HepG2 (cell line): ENCODE results near the gene TRANK1. TPM values are rescaled to one million over a fixed set of nuclear protein-coding genes. Genes with fewer than 3 reads are reported as not detected.

Experiments
- ATAC-seq: fragments of 200-7000 bp; cut with Tn5 transposase; 3 replicates; pipeline ENCODE4 v1.9.1; 2020; ENCODE audit warnings: mild to moderate bottlenecking, moderate library complexity
- BruUV-seq: library from RNA; stranded (reverse); fragments of 400-500 nt; replicated peaks from 2 replicates; lab custom pipeline; 2021; lab: Mats Ljungman, UMichigan
- CTCF ChIA-PET: fragments of 300-600 bp; formaldehyde crosslinking; extraction: SDS; loops from one replicate; lab custom pipeline; 2021; ENCODE audit warnings: low total read pairs, inconsistent platforms, low intra/inter-chr PET ratio; lab: Yijun Ruan, JAX
- POLR2A ChIA-PET: fragments of 350-600 bp; sonication (Branson Sonifier 250); formaldehyde crosslinking; loops from one replicate; lab custom pipeline; 2020; ENCODE audit warnings: antibody characterized with exemption, inconsistent platforms; lab: Yijun Ruan, JAX
- DNase-seq: peaks from one replicate; pipeline ENCODE4 v3.0.0-alpha.2; 2015; ENCODE audit warnings: low spot score
- FAIRE-seq: peaks from 3 replicates; lab custom pipeline; 2011; peaks lifted over from hg19 to GRCh38; lab: Jason Lieb, UNC
- H2AFZ ChIP-seq: one replicate; pipeline ENCODE4 v1.6.1; 2011; ENCODE audit warnings: low read length, inconsistent platforms
- H3K27ac ChIP-seq: fragments of 300-600 bp; 3 replicates; pipeline ENCODE4 v1.8.0; 2011; ENCODE audit warnings: mixed run types, mild to moderate bottlenecking, mixed read lengths, low read length, inconsistent platforms; ENCODE audit not compliant: insufficient read depth; ENCODE audit errors: extremely low read length
- H3K27me3 ChIP-seq, 2 experiments: fragments of 200-600 bp in 1 of 2; 2 replicates in 1 of 2; 3 replicates in 1 of 2; pipeline versions ENCODE4 v1.6.0 to v1.8.0; 2011; ENCODE audit warnings: low read length in 2 of 2, mild to moderate bottlenecking in 2 of 2, moderate library complexity in 2 of 2, inconsistent platforms in 1 of 2; ENCODE audit not compliant: insufficient read depth in 2 of 2, control insufficient read depth in 1 of 2
- H3K36me3 ChIP-seq, 2 experiments: fragments of 200-600 bp in 1 of 2; replicated peaks in 1 of 2; 2 replicates in 1 of 2; 3 replicates in 1 of 2; pipeline versions ENCODE4 v1.5.1 to v1.8.0; 2011; ENCODE audit warnings: low read length in 2 of 2, inconsistent platforms in 1 of 2; ENCODE audit not compliant: insufficient read depth in 2 of 2, control insufficient read depth in 1 of 2
- H3K4me1 ChIP-seq: 2 replicates; pipeline ENCODE4 v1.5.1; 2012; ENCODE audit warnings: low read length, inconsistent platforms; ENCODE audit not compliant: insufficient read depth
- H3K4me2 ChIP-seq: 2 replicates; pipeline ENCODE4 v1.6.0; 2011; ENCODE audit warnings: low read depth, low read length, inconsistent platforms
- H3K4me3 ChIP-seq, 3 experiments: fragments of 200-600 bp in 1 of 3; sonication (generic), shearing (Covaris generic) in 1 of 3; replicated peaks in 1 of 3; 2 replicates each; pipeline ENCODE4 v1.5.1; 2011 to 2016; ENCODE audit warnings: low read length in 3 of 3, inconsistent platforms in 2 of 3, low read depth in 2 of 3, mild to moderate bottlenecking in 2 of 3, control low read depth in 1 of 3, mixed read lengths in 1 of 3; ENCODE audit not compliant: insufficient read depth in 1 of 3
- H3K79me2 ChIP-seq: one replicate; pipeline ENCODE4 v1.6.1; 2011; ENCODE audit warnings: low read length, inconsistent platforms; ENCODE audit not compliant: insufficient read depth
- H3K9ac ChIP-seq: 2 replicates; pipeline ENCODE4 v1.6.0; 2011; ENCODE audit warnings: mild to moderate bottlenecking, low read depth, low read length, inconsistent platforms; ENCODE audit not compliant: insufficient read depth
- H3K9me3 ChIP-seq: 2 replicates; pipeline ENCODE4 v1.5.1; 2012; ENCODE audit warnings: mild to moderate bottlenecking, low read length
- H4K20me1 ChIP-seq: 2 replicates; pipeline ENCODE4 v1.6.0; 2011; ENCODE audit warnings: inconsistent platforms, mild to moderate bottlenecking, low read length, moderate library complexity; ENCODE audit not compliant: insufficient read depth
- MAF1 ChIP-seq: sonication (generic); formaldehyde crosslinking; IDR thresholded peaks from 2 replicates; pipeline ENCODE4 v1.5.0; 2020; ENCODE audit warnings: missing genetic modification reagents, borderline replicate concordance
- SUZ12 ChIP-seq: fragments of 150-350 bp; IDR thresholded peaks from 2 replicates; pipeline ENCODE4 v1.6.1; 2014; ENCODE audit warnings: low read depth, low read length
- U2AF1 ChIP-seq: fragments of 200-400 bp; formaldehyde crosslinking; optimal IDR thresholded peaks from 2 replicates; pipeline ENCODE3; 2017; ENCODE audit warnings: mild to moderate bottlenecking, low read depth, low read length
- ZMYM2 ChIP-seq: sonication (generic); formaldehyde crosslinking; IDR thresholded peaks from 2 replicates; pipeline ENCODE4 v1.8.0; 2022; ENCODE audit warnings: mild to moderate bottlenecking, missing genetic modification reagents
- ZNF547 ChIP-seq: sonication (generic); formaldehyde crosslinking; IDR thresholded peaks from 2 replicates; pipeline ENCODE4 v1.5.1; 2020; ENCODE audit warnings: mild to moderate bottlenecking, missing genetic modification reagents
- ZNF768 ChIP-seq: sonication (generic); formaldehyde crosslinking; IDR thresholded peaks from 2 replicates; pipeline ENCODE4 v1.4.0; 2020; ENCODE audit warnings: missing genetic modification reagents
- in situ Hi-C: cut with HindIII; loops from 2 replicates; pipeline ENCODE4 v1.10.0; 2017; ENCODE audit warnings: low pct_unique_long_range_greater_than_20kb; ENCODE audit not compliant: extremely low pct_ligation_motif_present
- intact Hi-C: fragments of 100-400 bp; cut with micrococcal nuclease; formaldehyde crosslinking; loops from one replicate; pipeline ENCODE4 v1.10.0; 2022; ENCODE audit not compliant: unreplicated experiment
- polyA plus RNA-seq, 8 experiments: library from polyadenylated mRNA; depleted of rRNA in 3 of 8; stranded (reverse) in 7 of 8; unstranded in 1 of 8; fragments of >200 nt; fragmentation: Illumina TruSeq in 4 of 8; extraction: Trizol in 4 of 8; gene quantifications; 2 replicates each; pipeline versions ENCODE4 v1.2.1 to v1.2.3, GENCODE V29; 2011 to 2016; ENCODE audit warnings: low read depth in 4 of 8, missing spikeins in 1 of 8, mixed read lengths in 1 of 8; ENCODE audit not compliant: insufficient read depth in 1 of 8
- total RNA-seq, 5 experiments: library from RNA; depleted of rRNA; stranded (reverse); fragments of >200 nt; fragmentation: Illumina TruSeq; extraction: Trizol; gene quantifications; 2 replicates each; pipeline ENCODE4 v1.2.3, GENCODE V29; 2016; ENCODE audit warnings: low read depth in 1 of 5
- TF ChIP-seq, protein P1 (sequence below): sonication (generic); formaldehyde crosslinking; IDR thresholded peaks from 2 replicates; pipeline ENCODE4 v1.4.0; 2020; ENCODE audit warnings: mild to moderate bottlenecking, missing genetic modification reagents
- TF ChIP-seq, protein P2 (sequence below): sonication (generic); formaldehyde crosslinking; IDR thresholded peaks from 2 replicates; pipeline ENCODE4 v1.5.0; 2020; ENCODE audit warnings: mild to moderate bottlenecking, missing genetic modification reagents
- TF ChIP-seq, protein P3 (sequence below), 2 experiments: sonication (generic) in 1 of 2; formaldehyde crosslinking in 1 of 2; IDR thresholded peaks; 2 replicates each; pipeline versions ENCODE4 v1.5.1 to v1.6.1; 2011 to 2020; ENCODE audit warnings: borderline replicate concordance in 1 of 2, low read depth in 1 of 2, low read length in 1 of 2, mild to moderate bottlenecking in 1 of 2, missing genetic modification reagents in 1 of 2, moderate library complexity in 1 of 2
- TF ChIP-seq, protein P4 (sequence below): sonication (generic); formaldehyde crosslinking; IDR thresholded peaks from 2 replicates; pipeline ENCODE4 v1.4.0; 2020; ENCODE audit warnings: missing genetic modification reagents, mild to moderate bottlenecking, borderline replicate concordance

The TRANK1 gene
- total and polyA plus RNA-seq, 2 of the 13 experiments (the other 11 are each of a cell fraction or from before 2014, with no cell fraction given), result 0.13 to 0.32 TPM

DNA sequence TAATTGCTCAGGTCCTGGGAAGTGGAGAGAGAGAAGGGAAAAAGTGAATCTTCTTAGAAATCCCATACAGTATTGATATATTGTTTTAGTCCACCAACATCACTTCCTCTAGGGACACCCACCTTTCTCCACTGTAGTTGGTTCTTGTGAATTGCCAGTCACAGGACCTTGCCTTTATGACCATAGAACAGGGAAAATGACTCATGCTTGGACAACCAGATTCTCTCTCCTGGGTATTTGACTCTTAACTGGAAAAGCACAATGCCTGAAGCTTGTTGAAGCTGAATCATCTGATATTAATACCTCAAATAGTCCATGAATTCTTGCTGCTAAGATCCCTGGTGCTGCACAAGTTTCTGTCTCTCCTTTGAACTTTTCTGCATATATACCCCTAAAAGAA is 148.0 kb downstream of the TRANK1 start:
- intact Hi-C loops (no loop called here), in situ Hi-C loops (no loop called here)
- FAIRE-seq (no peak), DNase-seq (no peak), ATAC-seq (no peak)
- Histone ChIP-seq H3K27ac (no peak overlapping the region), H3K4me2 (no peak overlapping the region), H3K36me3 (no peaks in the 10 kb centered on the region), H3K9ac (no peak overlapping the region), H2AFZ (no peak overlapping the region), H3K79me2 (no peaks in the 10 kb centered on the region), H3K27me3 (no peaks in the 10 kb centered on the region), H3K4me3 (no peak overlapping the region), H3K4me1 (no peaks in the 10 kb centered on the region), H3K9me3 (no peaks in the 10 kb centered on the region), H4K20me1 (no peaks in the 10 kb centered on the region)
- no TSS peak for BruUV-seq
- POLR2A ChIA-PET, result no interaction called here
- TF ChIP-seq U2AF1, result no peak
- TF ChIP-seq SUZ12, result no peak
- TF ChIP-seq, protein P1, sequence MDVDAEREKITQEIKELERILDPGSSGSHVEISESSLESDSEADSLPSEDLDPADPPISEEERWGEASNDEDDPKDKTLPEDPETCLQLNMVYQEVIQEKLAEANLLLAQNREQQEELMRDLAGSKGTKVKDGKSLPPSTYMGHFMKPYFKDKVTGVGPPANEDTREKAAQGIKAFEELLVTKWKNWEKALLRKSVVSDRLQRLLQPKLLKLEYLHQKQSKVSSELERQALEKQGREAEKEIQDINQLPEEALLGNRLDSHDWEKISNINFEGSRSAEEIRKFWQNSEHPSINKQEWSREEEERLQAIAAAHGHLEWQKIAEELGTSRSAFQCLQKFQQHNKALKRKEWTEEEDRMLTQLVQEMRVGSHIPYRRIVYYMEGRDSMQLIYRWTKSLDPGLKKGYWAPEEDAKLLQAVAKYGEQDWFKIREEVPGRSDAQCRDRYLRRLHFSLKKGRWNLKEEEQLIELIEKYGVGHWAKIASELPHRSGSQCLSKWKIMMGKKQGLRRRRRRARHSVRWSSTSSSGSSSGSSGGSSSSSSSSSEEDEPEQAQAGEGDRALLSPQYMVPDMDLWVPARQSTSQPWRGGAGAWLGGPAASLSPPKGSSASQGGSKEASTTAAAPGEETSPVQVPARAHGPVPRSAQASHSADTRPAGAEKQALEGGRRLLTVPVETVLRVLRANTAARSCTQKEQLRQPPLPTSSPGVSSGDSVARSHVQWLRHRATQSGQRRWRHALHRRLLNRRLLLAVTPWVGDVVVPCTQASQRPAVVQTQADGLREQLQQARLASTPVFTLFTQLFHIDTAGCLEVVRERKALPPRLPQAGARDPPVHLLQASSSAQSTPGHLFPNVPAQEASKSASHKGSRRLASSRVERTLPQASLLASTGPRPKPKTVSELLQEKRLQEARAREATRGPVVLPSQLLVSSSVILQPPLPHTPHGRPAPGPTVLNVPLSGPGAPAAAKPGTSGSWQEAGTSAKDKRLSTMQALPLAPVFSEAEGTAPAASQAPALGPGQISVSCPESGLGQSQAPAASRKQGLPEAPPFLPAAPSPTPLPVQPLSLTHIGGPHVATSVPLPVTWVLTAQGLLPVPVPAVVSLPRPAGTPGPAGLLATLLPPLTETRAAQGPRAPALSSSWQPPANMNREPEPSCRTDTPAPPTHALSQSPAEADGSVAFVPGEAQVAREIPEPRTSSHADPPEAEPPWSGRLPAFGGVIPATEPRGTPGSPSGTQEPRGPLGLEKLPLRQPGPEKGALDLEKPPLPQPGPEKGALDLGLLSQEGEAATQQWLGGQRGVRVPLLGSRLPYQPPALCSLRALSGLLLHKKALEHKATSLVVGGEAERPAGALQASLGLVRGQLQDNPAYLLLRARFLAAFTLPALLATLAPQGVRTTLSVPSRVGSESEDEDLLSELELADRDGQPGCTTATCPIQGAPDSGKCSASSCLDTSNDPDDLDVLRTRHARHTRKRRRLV (CRISPR knock-in tag), result no peak
- no peak for TF ChIP-seq ZNF547 (CRISPR knock-in tag)
- TF ChIP-seq, protein P2, sequence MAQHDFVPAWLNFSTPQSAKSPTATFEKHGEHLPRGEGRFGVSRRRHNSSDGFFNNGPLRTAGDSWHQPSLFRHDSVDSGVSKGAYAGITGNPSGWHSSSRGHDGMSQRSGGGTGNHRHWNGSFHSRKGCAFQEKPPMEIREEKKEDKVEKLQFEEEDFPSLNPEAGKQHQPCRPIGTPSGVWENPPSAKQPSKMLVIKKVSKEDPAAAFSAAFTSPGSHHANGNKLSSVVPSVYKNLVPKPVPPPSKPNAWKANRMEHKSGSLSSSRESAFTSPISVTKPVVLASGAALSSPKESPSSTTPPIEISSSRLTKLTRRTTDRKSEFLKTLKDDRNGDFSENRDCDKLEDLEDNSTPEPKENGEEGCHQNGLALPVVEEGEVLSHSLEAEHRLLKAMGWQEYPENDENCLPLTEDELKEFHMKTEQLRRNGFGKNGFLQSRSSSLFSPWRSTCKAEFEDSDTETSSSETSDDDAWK (CRISPR knock-in tag), result no peak
- TF ChIP-seq ZMYM2 (CRISPR knock-in tag), result no peak
- TF ChIP-seq ZNF768 (CRISPR knock-in tag), result no peak
- TF ChIP-seq MAF1 (CRISPR knock-in tag), result no peak
- TF ChIP-seq, protein P3, sequence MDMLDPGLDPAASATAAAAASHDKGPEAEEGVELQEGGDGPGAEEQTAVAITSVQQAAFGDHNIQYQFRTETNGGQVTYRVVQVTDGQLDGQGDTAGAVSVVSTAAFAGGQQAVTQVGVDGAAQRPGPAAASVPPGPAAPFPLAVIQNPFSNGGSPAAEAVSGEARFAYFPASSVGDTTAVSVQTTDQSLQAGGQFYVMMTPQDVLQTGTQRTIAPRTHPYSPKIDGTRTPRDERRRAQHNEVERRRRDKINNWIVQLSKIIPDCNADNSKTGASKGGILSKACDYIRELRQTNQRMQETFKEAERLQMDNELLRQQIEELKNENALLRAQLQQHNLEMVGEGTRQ (IDR thresholded peaks at IDR 0.05; ENCODE audit: low read depth, low read length), result no peak
- TF ChIP-seq, protein P3 (CRISPR knock-in tag; IDR thresholded peaks at IDR 0.05; ENCODE audit: borderline replicate concordance), result no peak
- TF ChIP-seq, protein P4, sequence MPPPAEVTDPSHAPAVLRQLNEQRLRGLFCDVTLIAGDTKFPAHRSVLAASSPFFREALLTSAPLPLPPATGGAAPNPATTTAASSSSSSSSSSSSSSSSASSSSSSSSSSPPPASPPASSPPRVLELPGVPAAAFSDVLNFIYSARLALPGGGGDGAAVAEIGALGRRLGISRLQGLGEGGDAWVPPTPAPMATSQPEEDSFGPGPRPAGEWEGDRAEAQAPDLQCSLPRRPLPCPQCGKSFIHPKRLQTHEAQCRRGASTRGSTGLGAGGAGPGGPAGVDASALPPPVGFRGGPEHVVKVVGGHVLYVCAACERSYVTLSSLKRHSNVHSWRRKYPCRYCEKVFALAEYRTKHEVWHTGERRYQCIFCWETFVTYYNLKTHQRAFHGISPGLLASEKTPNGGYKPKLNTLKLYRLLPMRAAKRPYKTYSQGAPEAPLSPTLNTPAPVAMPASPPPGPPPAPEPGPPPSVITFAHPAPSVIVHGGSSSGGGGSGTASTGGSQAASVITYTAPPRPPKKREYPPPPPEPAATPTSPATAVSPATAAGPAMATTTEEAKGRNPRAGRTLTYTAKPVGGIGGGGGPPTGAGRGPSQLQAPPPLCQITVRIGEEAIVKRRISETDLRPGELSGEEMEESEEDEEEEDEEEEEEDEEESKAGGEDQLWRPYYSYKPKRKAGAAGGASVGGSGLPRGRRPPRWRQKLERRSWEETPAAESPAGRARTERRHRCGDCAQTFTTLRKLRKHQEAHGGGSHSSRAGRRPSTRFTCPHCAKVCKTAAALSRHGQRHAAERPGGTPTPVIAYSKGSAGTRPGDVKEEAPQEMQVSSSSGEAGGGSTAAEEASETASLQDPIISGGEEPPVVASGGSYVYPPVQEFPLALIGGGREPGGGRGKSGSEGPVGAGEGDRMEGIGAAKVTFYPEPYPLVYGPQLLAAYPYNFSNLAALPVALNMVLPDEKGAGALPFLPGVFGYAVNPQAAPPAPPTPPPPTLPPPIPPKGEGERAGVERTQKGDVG (CRISPR knock-in tag), result no peak
- CTCF ChIA-PET, result no interaction called here
